GM19023 (cell line): Measurements from ENCODE around the gene ZNF426.
"Not testable (repeated sequence)": the region's sequence is repeated elsewhere in the genome, so short reads cannot be mapped to it uniquely, and the experiment has no call there.

Experiments
- ATAC-seq: cut with Tn5 transposase; IDR thresholded peaks from one replicate; pipeline ENCODE4 v1.9.1; 2021; ENCODE audit warnings: mild to moderate bottlenecking, moderate library complexity; ENCODE audit not compliant: unreplicated experiment

ZNF426 gene

GRCh38 chr19:9538183-9539058 lies at the start of gene ZNF426:
Gene ZNF426, minus strand, starts transcription at chr19:9538645. Its CDS starts 2,413 bp downstream, at chr19:9536232.
- ATAC-seq: peak; percentile 71

GRCh38 chr19:9586764-9587163 lies 48.3 kb upstream of the ZNF426 start:
- no peak for ATAC-seq

GRCh38 chr19:9584073-9584833 lies 45.8 kb upstream of the ZNF426 start, which contains the start of gene ZNF121:
Gene ZNF121, minus strand, starts transcription at chr19:9584504. Its CDS starts 16,407 bp downstream, at chr19:9568097.
- peak; percentile 93 for ATAC-seq

GRCh38 chr19:9582081-9582725 lies 43.8 kb upstream of the ZNF426 start:
- not testable (repeated sequence) for ATAC-seq

- no peak for ATAC-seq
These were observed 42.3 kb upstream of the ZNF426 start for GRCh38 chr19:9580728-9581127.

- ATAC-seq: no peak
These were observed 31.8 kb upstream of the ZNF426 start for GRCh38 chr19:9570255-9570654.

- no peak for ATAC-seq
These were observed 28.3 kb upstream of the ZNF426 start for GRCh38 chr19:9566729-9567128.

- no peak for ATAC-seq
These were observed 27.7 kb upstream of the ZNF426 start for GRCh38 chr19:9565900-9566705.

GRCh38 chr19:9552536-9553274 lies 14.3 kb upstream of the ZNF426 start:
- ATAC-seq: no peak

GRCh38 chr19:9547870-9548269 lies 9.4 kb upstream of the ZNF426 start:
- no peak for ATAC-seq

GRCh38 chr19:9541281-9541680 lies 2.8 kb upstream of the ZNF426 start:
- not testable (repeated sequence) for ATAC-seq

GRCh38 chr19:9539921-9540320 lies 1.5 kb upstream of the ZNF426 start:
- not testable (repeated sequence) for ATAC-seq

- ATAC-seq: not testable (repeated sequence)
These were observed 756 bp upstream of the ZNF426 start for GRCh38 chr19:9539201-9539600.

- no peak for ATAC-seq
These were observed 2.5 kb downstream of the ZNF426 start for GRCh38 chr19:9535934-9536333.

GRCh38 chr19:9531933-9532332 lies 6.5 kb downstream of the ZNF426 start:
- no peak for ATAC-seq

- ATAC-seq: no peak
These were observed 9.6 kb downstream of the ZNF426 start for GRCh38 chr19:9528757-9529336.

- no peak for ATAC-seq
These were observed 14.5 kb downstream of the ZNF426 start for GRCh38 chr19:9523885-9524474.

- ATAC-seq: no peak
These were observed 31.2 kb downstream of the ZNF426 start for GRCh38 chr19:9507285-9507684.

- ATAC-seq: no peak
These were observed 37.6 kb downstream of the ZNF426 start for GRCh38 chr19:9500796-9501195.
